ENCODE measurements around the gene ACACB. TPM values are rescaled to one million over a fixed set of nuclear protein-coding genes. Genes with fewer than 3 reads are reported as not detected.

Gene ACACB
- total RNA-seq, 1 experiment from 2014 or later = 26.2 TPM

- H3K36me3 ChIP-seq (ENCODE audit: control insufficient read depth, insufficient read depth, low read length) = no peaks in the 10 kb centered on the region
- Mint-ChIP-seq H3K4me1 (ENCODE audit: low read depth, unreplicated experiment) (peaks cover 16% of the 10 kb centered on the region), H3K36me3 (ENCODE audit: insufficient read depth, unreplicated experiment) (no peaks in the 10 kb centered on the region), H3K27ac (ENCODE audit: unreplicated experiment) (no peak overlapping the region), H3K4me3 (ENCODE audit: unreplicated experiment) (no peak overlapping the region), H3K9me3 (ENCODE audit: unreplicated experiment) (no peaks in the 10 kb centered on the region), H3K27me3 (ENCODE audit: insufficient read depth, unreplicated experiment) (peaks cover 8% of the 10 kb centered on the region)
- no peaks in the 10 kb centered on the region for H3K9me3 ChIP-seq
- H3K27me3 ChIP-seq (replicated peaks; ENCODE audit: control insufficient read depth, insufficient read depth, low read length) = no peaks in the 10 kb centered on the region
- no peak for TF ChIP-seq CTCF (IDR thresholded peaks at IDR 0.05; ENCODE audit: insufficient read depth in 1 of 2, low read depth in 1 of 2, low read length in 1 of 2, severe bottlenecking in 1 of 2, unreplicated experiment in 1 of 2)
- DNase-seq = no peak
- intact Hi-C loops (cut with micrococcal nuclease; ENCODE audit: unreplicated experiment) = no loop called here
- H3K4me3 ChIP-seq (ENCODE audit: low read depth, low read length) = no peak overlapping the region
- no TSS peak for BruUV-seq (replicated peaks)
- POLR2A ChIA-PET = no interaction called here
- CTCF ChIA-PET = interaction anchor here (1.1 kb wide), 1 partner anchor 80 kb away, joined by 3 read pairs; no protein-coding TSS in a partner anchor
- peaks cover under 1% of the 10 kb centered on the region; the same call in 1 of the 2 replicates for H3K4me1 ChIP-seq
These were observed 189.2 kb downstream of the ACACB start for GRCh38 chr12:109305547-109305946.

- BruUV-seq (replicated peaks) = no TSS peak
- Mint-ChIP-seq H3K9me3 (ENCODE audit: unreplicated experiment) (no peaks in the 10 kb centered on the region), H3K27ac (ENCODE audit: unreplicated experiment) (no peak overlapping the region), H3K4me1 (ENCODE audit: low read depth, unreplicated experiment) (peaks cover 12% of the 10 kb centered on the region), H3K36me3 (ENCODE audit: insufficient read depth, unreplicated experiment) (peaks cover 2% of the 10 kb centered on the region), H3K27me3 (ENCODE audit: insufficient read depth, unreplicated experiment) (peaks cover 8% of the 10 kb centered on the region), H3K4me3 (ENCODE audit: unreplicated experiment) (no peak overlapping the region)
- H3K27me3 ChIP-seq (replicated peaks; ENCODE audit: control insufficient read depth, insufficient read depth, low read length) = no peaks in the 10 kb centered on the region
- ChIA-PET CTCF (no interaction called here), POLR2A (no interaction called here)
- no peaks in the 10 kb centered on the region for H3K9me3 ChIP-seq
- TF ChIP-seq CTCF (IDR thresholded peaks at IDR 0.05; ENCODE audit: insufficient read depth in 1 of 2, low read depth in 1 of 2, low read length in 1 of 2, severe bottlenecking in 1 of 2, unreplicated experiment in 1 of 2) = no peak
- intact Hi-C loops (cut with micrococcal nuclease; ENCODE audit: unreplicated experiment) = no loop called here
- H3K36me3 ChIP-seq (ENCODE audit: control insufficient read depth, insufficient read depth, low read length) = no peaks in the 10 kb centered on the region
- H3K4me3 ChIP-seq (ENCODE audit: low read depth, low read length) = no peak overlapping the region
- H3K4me1 ChIP-seq = peaks cover 14% of the 10 kb centered on the region
- DNase-seq = peak in 1 of 2 experiments; percentile 36
These were observed 190.7 kb downstream of the ACACB start for GRCh38 chr12:109307051-109307450.

DNA sequence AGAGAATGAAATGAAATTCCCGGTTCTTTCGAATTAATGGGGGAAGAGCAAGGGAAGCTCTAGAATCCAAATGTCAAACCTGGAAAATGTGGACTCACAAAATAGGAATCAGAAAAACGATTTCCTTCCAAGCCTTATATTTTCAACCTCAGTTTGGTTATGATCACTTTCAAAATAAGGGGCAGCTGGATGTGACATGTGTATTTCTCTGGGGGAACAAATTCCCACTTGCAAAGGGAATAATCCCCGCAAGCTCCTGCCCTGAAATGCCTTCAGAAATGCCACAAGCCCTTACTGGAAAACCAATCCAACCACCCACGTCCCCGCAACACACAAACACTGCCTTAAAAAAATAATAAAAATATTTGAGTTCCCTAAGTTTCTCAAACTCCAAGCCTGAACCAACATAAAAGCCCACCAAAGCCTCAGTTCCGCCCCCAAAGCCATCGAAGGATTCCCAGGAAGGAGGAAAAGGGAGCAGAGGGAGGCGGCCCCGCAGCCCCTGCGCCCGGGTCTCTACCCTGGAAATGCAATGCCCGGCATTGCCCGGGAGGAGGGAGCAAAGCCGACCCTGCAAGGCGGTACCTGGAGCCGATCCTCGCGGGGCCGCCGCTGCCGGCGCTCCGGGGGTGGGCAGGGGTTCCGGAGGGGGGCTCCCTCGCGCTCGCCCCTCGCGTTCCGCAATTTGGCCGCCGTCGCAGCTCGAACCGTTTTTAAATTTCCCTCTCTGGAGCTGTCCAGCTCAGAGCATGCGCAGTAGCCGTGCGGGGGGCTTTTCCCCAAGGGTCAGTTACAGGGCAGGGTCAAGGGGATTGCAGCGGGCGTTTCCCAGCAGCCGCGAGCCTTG, 192.4 kb downstream of the ACACB start, which contains the start of gene FOXN4:
Gene FOXN4 (minus strand): TSS at position 751 of the 847 bp plus-strand sequence. CDS start 963 bp downstream, outside the sequence.
- no peak for TF ChIP-seq CTCF (IDR thresholded peaks at IDR 0.05; ENCODE audit: insufficient read depth in 1 of 2, low read depth in 1 of 2, low read length in 1 of 2, severe bottlenecking in 1 of 2, unreplicated experiment in 1 of 2)
- H3K4me3 Mint-ChIP-seq (ENCODE audit: unreplicated experiment) = peak within 1 kb of the TSS; percentile 94
- CTCF ChIA-PET = no interaction called here
- intact Hi-C loops (cut with micrococcal nuclease; ENCODE audit: unreplicated experiment) = no loop called here
- peaks cover 4% of the 10 kb centered on the region for H3K36me3 Mint-ChIP-seq (ENCODE audit: insufficient read depth, unreplicated experiment)
- peak within 1 kb of the TSS; percentile 57 for H3K4me3 ChIP-seq (ENCODE audit: low read depth, low read length)
- H3K9me3 Mint-ChIP-seq (ENCODE audit: unreplicated experiment) = no peaks in the 10 kb centered on the region
- no peaks in the 10 kb centered on the region for H3K27me3 ChIP-seq (replicated peaks; ENCODE audit: control insufficient read depth, insufficient read depth, low read length)
- H3K27ac Mint-ChIP-seq (ENCODE audit: unreplicated experiment) = no peak within 1 kb of the TSS
- no TSS peak for BruUV-seq (replicated peaks)
- H3K27me3 Mint-ChIP-seq (ENCODE audit: insufficient read depth, unreplicated experiment) = peaks cover 8% of the 10 kb centered on the region
- peaks cover 14% of the 10 kb centered on the region for H3K4me1 Mint-ChIP-seq (ENCODE audit: low read depth, unreplicated experiment)
- peak in 1 of 2 experiments; percentile 43 for DNase-seq
- no peaks in the 10 kb centered on the region for H3K36me3 ChIP-seq (ENCODE audit: control insufficient read depth, insufficient read depth, low read length)
- POLR2A ChIA-PET = no interaction called here
- H3K4me1 ChIP-seq = peaks cover 18% of the 10 kb centered on the region
- H3K9me3 ChIP-seq = no peaks in the 10 kb centered on the region
